ENCODE data around the gene GRAMD1A.
"Not testable (repeated sequence)": the region's sequence is repeated elsewhere in the genome, so short reads cannot be mapped to it uniquely, and the experiment has no call there.

GRAMD1A gene

DNA sequence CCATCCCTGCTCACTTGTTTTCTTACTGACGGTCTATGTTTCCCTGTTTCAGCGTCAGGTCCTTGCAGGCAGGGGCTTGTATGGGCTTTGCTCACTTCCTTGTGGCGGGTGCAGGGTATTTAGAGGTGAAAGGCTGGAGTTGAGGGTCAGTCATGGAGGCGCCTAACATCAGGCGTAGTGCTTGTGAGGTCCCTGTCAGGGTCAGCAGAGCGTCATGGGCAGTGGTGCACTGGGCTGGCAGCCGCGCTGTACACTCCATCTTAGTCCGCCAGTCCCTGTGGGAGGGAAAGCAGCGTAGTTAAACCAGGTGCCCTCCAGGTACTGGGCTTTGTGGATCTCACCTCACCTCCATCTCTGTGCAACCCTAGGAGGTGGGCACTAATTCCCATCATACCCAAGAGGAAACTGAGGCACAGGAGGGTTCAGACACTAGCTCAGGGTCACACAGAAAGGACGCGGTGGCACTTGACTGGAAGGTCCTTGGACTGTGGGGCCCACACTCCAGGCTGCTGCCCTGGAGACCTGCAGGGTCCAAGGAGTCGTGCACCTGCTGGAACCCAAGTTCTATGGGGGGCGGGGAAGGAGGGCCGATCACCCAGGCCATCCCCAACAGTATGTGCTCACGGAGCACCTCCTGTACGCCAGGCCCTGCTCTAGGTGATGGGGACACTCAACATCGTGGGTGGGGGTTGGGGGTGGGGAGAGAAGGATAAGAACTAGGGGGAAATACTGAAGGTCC lies 4.6 kb downstream of the GRAMD1A start:
- DNase-seq, result no peak

DNA sequence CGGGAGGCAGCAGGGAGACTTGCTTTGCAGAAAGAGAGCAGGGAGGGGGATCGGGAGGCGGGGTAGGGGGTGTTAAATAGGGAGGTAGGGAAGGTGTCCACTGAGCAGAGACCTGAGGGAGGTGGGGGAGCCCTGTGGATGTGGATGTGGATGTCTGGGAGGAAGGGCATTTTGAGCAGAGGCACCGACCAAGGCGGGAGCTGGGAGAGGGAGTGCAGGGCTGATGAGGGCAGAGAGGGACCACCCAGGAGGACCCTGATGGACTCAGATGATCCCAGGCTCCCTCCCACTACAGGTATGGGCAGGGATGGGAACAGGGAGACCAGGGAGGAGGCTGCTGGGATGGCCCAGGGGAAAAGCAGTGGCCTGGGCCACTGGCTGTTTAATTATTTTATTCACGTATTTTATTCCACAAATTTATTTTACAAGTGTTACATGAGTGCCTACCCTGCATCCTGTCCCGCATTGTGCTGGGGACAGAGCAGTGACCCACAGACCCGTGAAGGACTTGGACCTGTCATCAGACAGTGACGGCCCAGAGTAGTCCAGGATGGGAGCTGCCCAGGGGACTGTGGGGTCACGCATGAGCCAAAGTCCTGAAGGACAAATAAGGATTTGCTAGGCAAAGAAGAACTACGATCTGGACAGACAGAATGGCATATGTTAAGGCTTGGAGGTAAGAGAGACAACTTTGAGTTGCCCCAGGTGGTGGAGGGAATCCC lies 5.3 kb downstream of the GRAMD1A start:
- no peak for DNase-seq

DNA sequence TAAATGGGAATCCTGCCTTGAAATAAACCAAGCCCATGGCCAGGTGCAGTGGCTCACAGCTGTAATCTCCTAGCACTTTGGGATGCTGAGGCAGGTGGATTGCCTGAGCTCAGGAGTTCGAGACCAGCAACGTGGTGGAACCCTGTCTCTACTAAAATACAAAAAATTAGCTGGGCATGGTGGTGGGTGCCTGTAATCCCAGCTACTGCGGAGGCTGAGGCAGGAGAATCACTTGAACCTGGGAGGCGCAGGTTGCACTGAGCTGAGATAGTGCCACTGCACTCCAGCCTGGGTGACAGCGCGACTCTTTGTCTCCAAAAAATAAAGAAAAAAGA lies 5.9 kb downstream of the GRAMD1A start:
- DNase-seq, result not testable (repeated sequence)

DNA sequence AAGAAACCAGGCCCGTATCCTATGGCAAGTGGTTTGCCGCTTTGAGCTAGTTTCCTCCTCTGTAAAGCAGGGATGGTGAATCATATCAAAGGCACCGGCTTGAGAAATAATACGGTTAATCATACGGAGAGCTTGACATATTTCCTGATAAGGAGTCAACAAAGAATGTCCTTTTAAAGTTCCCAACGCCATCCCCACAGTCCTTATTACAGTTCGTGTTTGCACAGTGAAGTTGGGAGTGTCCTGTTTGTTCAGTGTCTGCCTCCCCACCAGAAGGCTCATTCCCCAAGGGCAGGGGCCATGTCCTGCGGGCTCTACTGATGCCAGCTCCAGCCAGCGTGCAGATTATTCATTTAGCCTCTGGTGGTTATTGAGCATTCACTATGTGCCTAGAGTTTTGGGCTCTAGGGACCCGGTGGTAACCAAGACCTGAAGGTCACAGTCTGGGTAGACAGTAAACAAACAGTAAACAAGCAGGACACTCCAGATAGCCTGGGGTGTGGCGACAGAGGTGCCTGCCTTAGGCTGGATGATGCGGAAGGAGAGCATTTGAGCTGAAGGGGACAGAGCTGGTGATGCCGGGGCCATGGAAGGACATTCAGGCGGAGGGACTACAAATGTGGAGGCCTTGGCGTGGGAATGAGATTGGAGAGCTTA lies 6.3 kb downstream of the GRAMD1A start:
- DNase-seq, result no peak

DNA sequence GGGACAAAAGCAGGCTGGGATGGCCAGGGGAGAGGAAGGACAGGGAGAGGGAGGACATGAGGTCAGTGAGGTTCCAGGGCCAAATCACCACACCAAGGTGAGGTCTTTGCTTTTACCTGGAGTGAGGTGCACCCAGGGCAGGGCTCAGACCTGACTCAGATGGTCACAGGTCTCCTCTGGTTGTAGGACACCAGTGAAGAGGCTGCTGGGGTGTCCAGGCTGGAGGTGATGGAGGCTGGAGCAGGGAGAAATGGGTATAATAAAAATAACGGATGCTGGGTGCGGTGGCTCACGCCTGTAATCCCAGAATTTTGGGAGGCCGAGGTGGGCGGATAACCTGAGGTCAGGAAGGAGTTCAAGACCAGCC lies 6.9 kb downstream of the GRAMD1A start:
- no peak for DNase-seq

DNA sequence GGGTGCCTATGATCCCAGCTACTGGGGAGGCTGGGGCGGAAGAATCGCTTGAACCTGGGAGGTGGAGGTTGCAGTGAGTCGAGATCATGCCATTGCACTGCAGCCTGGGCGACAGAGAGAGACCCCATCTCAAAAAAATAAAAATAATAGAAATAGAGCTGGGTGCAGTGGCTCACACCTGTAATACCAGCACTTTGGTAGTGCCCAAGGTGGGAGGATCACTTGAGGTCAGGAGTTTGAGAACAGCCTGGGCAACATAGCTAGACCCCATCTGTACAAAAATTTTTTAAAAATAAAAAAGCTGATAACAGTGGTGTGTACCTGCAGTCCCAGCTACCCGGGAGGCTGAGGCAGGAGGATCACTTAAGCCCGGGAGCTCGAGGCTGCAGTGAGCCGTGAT lies 7.3 kb downstream of the GRAMD1A start:
- DNase-seq, result not testable (repeated sequence)

DNA sequence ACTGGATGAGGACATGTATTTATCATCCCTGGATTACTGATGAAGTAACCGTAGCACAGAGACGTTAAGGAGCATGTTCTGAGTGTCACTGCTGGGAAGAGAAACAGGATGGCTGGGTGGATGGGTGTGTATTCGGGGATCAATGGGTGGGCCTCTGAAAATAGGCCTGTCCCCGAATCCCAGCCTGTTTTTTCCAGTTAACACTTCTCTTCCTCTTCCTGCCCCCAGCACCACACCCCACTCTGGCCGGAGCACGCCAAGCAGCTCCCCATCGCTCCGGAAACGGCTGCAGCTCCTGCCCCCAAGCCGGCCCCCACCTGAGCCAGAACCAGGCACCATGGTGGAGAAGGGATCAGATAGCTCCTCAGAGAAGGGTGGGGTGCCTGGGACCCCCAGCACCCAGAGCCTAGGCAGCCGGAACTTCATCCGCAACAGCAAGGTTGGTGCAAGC lies 8.8 kb downstream of the GRAMD1A start:
- DNase-seq, result no peak

DNA sequence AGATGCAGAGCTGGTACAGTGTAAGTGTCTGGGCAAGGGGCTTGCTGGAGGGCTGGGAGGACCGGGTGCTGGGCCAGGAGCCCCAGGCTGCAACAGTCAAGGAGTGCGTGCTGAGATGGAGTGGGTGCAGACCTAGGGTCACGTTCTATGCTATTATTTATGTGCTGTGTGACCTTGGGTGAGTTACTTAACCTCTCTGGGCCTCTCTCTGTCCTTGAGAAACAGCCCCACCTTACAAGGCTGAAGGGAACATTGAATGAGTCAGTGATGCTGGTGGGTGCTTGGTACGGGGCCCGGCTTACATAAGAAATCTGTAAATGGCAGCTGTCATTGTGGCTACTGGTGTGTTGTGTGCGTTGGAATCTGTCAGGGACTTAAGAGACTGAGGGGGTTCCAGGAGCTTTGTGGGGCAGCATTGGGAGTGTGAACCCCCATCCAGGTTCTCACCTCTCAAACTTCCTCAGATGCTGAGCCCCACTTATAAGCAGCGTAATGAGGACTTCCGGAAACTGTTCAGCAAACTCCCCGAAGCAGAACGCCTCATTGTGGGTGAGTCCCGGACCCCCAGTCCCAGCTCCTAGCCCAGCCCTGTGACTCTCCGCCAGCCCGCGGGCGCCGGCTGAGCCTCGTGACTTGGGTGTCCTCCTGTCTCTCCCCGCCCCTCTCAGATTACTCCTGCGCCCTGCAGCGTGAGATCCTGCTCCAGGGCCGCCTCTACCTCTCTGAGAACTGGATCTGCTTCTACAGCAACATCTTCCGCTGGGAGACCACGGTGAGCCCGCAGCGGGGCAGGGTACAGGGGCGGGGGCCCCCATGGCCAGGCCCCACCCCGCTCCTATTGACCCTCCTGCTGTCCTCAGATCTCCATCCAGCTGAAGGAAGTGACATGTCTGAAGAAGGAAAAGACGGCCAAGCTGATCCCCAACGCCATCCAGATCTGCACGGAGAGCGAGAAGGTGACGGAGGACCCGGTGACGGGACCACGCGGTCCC lies 9.6 kb downstream of the GRAMD1A start:
- DNase-seq, result no peak

DNA sequence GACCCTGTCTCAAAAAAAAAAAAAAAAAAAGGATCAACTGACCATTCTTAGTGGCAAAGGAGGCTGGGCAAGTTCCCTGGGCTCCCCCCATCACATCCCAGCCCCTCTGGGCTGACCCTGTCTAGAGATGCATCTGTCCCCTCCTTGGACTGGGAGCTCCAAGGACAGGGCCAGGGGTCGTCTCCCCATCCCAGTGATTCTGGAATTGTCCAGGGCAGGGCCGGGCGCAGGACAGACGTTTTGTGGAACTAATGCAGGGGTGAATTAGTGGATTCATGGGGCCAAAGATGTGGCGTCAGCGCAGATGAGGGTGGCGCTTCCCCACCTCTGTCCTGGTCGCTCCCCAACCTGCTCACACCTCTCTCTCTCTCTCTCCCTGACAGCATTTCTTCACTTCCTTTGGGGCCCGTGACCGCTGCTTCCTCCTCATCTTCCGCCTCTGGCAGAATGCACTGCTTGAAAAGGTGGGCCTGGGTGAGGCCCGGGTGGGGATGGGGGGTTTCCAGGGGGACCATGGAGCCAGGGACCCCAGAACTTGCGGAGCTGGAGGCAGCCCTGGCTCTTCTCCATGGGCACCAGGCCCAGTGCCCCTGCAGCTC lies 11.1 kb downstream of the GRAMD1A start:
- no peak for DNase-seq

DNA sequence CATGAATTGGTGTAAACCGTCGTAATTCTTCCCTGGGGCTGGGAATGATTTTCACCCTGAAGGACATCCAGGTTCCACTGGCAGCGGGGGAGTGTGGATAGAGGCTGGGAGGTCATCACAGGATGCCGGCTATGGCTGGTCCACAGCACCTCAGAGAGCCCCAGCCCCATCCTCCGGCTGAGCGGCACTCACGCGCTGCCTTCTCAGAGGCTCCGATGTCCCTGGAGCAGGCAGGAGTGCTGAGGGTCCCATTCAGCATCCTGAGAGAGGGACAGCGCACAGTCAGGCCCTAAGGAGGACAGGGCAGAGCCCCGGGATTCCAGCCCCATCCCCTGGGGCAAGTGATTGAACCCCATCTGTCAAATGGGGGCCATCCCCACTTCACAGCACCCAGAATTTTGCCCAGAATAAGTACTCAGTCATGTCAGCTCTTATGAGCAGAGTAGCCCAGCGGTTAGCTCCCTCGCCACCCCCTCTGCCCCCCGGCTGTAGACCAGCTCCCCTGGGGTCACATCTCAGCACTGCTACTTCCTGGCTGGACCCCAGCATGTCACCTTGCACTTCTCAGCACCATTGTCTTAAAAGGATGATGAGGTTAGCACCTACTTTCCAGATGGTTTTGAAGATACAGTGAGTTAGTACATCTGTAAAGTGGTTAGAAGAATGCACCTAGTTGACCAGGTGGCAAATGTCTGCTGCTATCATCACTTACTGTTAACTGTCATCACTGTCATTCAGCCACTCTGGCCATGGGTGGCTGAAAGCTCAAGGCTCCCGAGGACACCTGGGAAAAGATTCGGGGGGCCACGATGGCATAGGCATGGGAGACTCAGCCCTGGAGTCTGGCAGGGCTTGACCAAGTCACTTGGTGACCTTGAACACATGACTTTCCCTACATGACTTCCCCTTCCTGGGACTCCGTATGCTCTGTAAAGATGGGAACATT lies 11.9 kb downstream of the GRAMD1A start:
- no peak for DNase-seq

DNA sequence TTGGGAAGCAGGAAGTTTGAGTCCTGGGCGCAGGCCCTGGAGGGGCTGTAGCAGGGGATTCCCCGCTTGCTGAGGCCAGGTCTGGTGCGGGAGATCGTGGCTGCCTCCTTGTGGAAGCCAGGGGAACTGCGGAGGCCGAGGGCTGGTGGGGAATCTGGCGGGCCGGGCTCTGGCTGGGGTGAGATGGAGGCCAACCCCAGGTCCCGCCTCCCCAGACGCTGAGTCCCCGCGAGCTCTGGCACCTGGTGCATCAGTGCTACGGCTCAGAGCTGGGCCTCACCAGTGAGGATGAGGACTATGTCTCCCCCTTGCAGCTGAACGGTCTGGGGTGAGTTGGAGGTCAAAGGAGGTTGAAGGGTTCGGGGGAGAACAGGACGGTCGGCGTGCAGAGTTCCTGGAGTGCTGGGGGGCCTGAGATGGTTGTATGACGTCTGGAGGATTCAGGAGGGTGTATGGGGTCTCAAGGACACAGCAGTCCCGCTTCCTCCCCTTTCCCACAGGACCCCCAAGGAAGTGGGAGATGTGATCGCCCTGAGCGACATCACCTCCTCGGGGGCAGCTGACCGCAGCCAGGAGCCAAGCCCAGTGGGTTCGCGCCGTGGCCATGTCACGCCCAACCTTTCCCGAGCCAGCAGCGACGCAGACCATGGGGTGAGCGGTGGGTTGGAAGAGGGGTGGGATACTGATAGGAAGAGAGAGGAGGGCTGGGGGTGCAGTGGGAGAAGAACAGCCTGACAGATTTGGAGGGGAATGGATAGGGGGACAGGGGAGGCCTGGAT lies 13.1 kb downstream of the GRAMD1A start:
- no peak for DNase-seq

DNA sequence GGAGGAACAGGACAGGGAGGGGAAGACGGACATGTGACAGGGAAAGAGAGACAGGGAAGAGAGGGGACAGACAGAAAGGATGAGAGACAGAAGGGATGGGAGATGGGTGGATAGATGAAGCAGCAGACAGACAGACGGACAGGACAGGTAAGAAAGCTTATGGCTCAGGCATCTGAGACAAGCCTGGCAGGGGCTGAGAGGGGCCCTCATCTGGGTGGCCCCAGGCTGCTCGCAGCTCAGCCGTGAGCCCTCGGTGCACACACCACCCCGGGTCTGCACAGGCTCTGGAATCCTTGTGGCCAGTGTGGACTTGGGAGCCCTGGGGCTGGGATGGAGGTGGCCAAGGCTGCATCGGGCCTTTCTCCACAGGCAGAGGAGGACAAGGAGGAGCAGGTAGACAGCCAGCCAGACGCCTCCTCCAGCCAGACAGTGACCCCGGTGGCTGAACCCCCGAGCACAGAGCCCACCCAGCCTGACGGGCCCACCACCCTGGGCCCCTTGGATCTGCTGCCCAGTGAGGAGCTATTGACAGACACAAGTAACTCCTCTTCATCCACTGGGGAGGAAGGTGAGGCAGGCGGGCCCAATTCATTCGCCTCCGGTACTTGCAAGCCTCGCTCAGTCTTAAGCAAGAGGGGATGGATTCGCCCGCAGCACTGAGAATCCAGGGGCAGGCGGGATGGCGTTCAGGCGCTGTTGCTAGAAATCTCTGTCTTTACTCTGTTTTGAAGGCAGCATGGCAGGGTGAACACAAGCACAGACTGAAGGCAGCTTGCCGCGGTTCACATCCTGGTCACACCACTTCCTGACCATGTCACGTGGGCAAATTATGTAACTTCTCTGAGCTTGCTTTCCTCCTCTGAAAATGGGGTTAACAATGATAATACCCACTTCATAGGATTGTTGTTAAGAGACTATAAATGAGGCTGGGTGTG lies 14.0 kb downstream of the GRAMD1A start:
- no peak for DNase-seq

DNA sequence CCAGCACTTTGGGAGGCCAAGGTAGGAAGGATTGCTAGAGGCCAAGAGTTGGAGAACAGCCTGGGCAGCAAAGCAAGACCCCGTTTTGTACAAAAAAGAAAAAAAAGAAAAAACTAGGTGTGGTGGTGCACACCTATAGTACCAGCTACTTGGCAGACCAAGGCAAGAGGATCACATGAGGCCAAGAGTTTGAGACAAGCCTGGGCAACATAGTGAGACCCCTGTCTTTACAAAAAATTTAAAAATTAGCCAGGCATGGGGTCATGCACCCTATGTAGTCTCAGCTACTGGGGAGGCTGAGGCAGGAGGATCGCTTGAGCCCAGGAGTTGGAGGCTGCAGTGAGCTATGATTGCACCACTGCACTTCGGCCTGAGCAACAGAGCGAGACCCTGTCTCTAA lies 14.7 kb downstream of the GRAMD1A start:
- DNase-seq, result not testable (repeated sequence)

DNA sequence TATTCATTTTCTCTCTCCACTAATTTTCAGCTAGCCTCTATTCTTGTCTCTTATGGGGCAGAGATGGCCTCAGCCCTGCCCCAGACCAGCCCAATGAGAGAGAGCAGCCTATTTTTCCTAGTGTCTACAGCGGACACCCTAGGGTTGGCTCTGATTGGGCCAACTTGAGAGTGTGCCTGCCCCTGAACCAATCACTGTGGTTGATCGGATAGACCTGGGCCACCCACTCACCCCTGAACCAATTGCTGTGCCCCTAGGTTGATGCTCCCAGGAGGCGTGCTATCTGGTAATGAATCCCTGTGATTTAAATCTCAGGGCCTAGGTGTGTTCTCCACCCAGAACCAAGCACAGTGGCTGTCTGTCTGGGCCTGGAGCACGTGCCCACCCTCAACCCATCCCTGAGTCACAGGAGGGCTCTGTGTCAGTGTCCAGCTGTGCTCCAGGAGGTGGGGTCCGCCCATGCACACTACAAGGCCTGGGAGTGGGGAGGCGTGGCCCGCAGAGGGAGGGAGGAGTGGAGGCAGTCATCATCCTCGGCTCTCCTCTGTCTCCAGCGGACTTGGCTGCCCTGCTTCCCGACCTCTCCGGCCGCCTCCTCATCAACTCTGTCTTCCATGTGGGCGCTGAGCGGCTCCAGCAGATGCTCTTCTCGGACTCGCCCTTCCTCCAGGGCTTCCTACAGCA lies 15.3 kb downstream of the GRAMD1A start:
- no peak for DNase-seq

DNA sequence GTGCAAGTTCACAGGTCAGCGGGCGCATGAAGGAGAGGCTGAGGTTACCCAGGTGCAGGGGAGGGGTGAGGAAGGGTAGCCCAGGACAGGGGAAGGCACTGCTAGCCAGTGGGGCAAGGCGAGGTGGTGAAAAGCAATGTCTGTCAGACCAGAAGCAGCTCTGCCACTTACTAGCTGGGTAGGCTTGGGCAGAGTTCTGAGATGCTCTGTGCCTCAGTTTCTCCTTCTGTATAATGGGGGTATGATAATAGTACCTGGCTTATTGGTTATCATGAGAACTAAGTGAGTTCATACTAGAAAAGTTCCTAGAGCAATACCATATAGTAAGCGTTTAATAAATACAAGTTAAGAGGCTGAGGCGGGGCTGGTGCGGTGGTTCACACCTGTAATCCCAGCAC lies 15.8 kb downstream of the GRAMD1A start:
- no peak for DNase-seq

DNA sequence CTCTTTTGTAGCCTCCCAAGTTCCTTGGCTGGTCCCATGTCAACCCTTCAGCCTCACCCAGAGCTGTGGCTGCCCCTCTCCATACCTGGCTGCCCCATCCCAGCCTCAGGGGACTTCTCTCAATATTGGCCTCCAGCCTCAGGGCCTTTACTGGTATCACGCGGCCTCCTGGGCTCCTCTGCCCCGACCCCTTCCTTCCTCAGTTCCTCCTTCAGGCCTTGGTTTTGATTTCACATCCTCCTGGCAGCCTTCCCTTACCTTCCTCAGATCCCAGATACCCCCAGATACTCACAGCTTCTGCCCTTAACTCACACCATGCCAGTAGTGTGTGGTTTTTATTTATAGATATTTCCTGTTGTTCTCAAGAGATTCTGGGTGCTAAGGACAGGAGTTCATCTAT lies 17.4 kb downstream of the GRAMD1A start:
- no peak for DNase-seq

DNA sequence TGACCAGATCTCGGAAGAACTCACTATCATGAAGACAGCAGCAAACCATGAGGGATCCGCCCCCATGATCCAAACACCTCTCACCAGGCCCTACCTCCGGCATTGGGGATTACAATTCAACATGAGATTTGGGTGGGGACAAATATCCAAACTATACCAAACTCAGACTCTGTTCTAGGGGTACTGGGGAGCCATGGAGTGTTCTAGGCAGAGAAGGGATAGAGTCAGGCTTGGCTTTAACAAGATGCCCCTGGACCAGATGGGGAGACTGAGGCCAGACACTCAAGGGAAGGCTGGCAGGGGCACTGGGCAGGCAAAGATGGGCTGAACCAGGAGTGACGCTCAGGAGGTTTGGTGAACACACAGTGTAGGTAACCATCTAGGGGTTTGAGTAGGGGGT lies 18.3 kb downstream of the GRAMD1A start:
- DNase-seq, result no peak

DNA sequence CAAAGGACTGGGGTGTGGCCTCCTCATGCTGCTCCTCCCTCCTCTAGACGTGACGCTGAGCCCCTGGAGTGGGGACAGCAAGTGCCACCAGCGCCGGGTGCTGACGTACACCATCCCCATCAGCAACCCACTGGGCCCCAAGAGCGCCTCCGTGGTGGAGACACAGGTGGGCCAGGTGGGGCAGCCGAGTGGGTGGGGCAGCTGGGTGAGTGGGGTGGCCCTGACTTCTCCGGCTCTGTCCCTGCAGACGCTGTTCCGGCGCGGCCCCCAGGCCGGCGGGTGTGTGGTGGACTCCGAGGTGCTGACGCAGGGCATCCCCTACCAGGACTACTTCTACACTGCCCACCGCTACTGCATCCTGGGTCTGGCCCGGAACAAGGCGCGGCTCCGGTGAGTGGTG lies 19.0 kb downstream of the GRAMD1A start:
- no peak for DNase-seq

DNA sequence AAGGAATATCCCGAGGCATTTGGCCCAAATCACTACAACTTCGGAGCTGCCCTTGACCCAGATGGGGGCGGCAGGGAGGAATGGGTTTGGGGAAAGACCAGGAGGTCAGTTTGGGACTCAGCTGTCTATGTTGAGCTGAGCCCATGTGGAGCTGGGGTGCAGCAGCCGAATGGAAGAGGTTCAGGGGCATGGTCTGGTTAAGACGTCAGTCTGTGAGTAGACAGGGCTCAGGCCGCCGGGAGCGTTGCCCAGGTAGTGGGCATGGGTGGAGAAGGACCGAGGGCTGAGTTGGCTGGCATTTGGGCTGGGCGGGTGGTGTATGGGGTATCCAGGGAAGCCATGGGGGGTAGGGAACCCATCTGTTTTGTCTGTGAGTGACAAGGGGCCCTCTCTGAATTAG lies 20.9 kb downstream of the GRAMD1A start:
- DNase-seq, result no peak
